A673 (cell line): ENCODE data around the gene FAAP20. TPM values are rescaled to one million over a fixed set of nuclear protein-coding genes. Genes with fewer than 3 reads are reported as not detected.

ENCODE experiments used
- BruUV-seq: library from RNA; stranded (reverse); fragments of 400-500 nt; replicated peaks from 2 replicates; lab custom pipeline; 2021; lab: Mats Ljungman, UMichigan
- CTCF ChIA-PET: fragments of 300-600 bp; sonication (Branson Sonifier 250); formaldehyde crosslinking; loops from one replicate; lab custom pipeline; 2022; ENCODE audit warnings: antibody characterized with exemption; lab: Charles Lee
- POLR2A ChIA-PET: fragments of 300-600 bp; sonication (Branson Sonifier 250); formaldehyde crosslinking; loops from one replicate; lab custom pipeline; 2022; ENCODE audit warnings: antibody characterized with exemption; ENCODE audit not compliant: low non-redundant PET; lab: Charles Lee
- DNase-seq: peaks from one replicate; pipeline ENCODE4 v3.0.0-alpha.2; 2015; ENCODE audit warnings: low spot score
- H3K27ac ChIP-seq: fragments of 200-600 bp; sonication (generic); 2 replicates; pipeline ENCODE4 v1.5.1; 2016; ENCODE audit warnings: mixed run types, low read depth, mild to moderate bottlenecking, mixed read lengths, antibody characterized with exemption, low read length; ENCODE audit not compliant: poor library complexity, severe bottlenecking
- H3K27me3 ChIP-seq: fragments of 200-600 bp; sonication (generic); replicated peaks from 2 replicates; pipeline ENCODE4 v1.6.1; 2017; ENCODE audit warnings: mixed run types, low read depth, mild to moderate bottlenecking, mixed read lengths, antibody characterized with exemption, low read length; ENCODE audit not compliant: insufficient read depth, poor library complexity
- H3K36me3 ChIP-seq: fragments of 200-600 bp; sonication (generic); 2 replicates; pipeline ENCODE4 v1.6.1; 2016; ENCODE audit warnings: mixed run types, mild to moderate bottlenecking, mixed read lengths, antibody characterized with exemption, low read length; ENCODE audit not compliant: insufficient read depth, poor library complexity, severe bottlenecking
- H3K4me1 ChIP-seq: fragments of 200-600 bp; sonication (generic); 2 replicates; pipeline ENCODE4 v1.6.1; 2017; ENCODE audit warnings: mixed run types, mild to moderate bottlenecking, mixed read lengths, antibody characterized with exemption, low read length; ENCODE audit not compliant: insufficient read depth, poor library complexity, severe bottlenecking
- H3K4me3 ChIP-seq: fragments of 200-600 bp; sonication (generic); 2 replicates; pipeline ENCODE4 v1.5.1; 2016; ENCODE audit warnings: low read depth, mixed run types, mild to moderate bottlenecking, mixed read lengths, low read length; ENCODE audit not compliant: poor library complexity, severe bottlenecking
- H3K9me3 ChIP-seq: fragments of 200-600 bp; sonication (generic); 2 replicates; pipeline ENCODE4 v1.6.1; 2016; ENCODE audit warnings: mixed run types, low read depth, mild to moderate bottlenecking, mixed read lengths, antibody characterized with exemption, low read length; ENCODE audit not compliant: poor library complexity, severe bottlenecking
- EZH2 ChIP-seq: fragments of 200-600 bp; sonication (generic); IDR thresholded peaks from 2 replicates; pipeline ENCODE4 v1.6.1; 2017; ENCODE audit warnings: borderline replicate concordance, low read depth, mild to moderate bottlenecking, mixed read lengths, antibody characterized with exemption, low read length; ENCODE audit not compliant: poor library complexity, severe bottlenecking
- intact Hi-C: fragments of 100-400 bp; cut with micrococcal nuclease; formaldehyde crosslinking; loops from one replicate; pipeline ENCODE4 v1.10.0; 2022; ENCODE audit not compliant: unreplicated experiment
- total RNA-seq: library from RNA; stranded (reverse); gene quantifications from 2 replicates; pipeline ENCODE4 v1.2.3, GENCODE V29; 2021
- TF ChIP-seq, protein P1 (sequence below): fragments of 300-800, 200-600 bp; sonication (generic); conservative IDR thresholded peaks from 2 replicates; pipeline ENCODE4 v1.5.1; 2017; ENCODE audit warnings: low read depth, mild to moderate bottlenecking, antibody characterized with exemption, low read length, moderate library complexity, mixed read lengths

Gene FAAP20
- total RNA-seq, 1 experiment from 2014 or later: 114 TPM

GRCh38 chr1:2202843-2203601, 8.4 kb upstream of the FAAP20 start:
- intact Hi-C loops: no loop called here
- CTCF ChIA-PET: no interaction called here
- Histone ChIP-seq H3K4me1 (peaks cover 20% of the 10 kb centered on the region), H3K4me3 (no peak overlapping the region), H3K27ac (no peak overlapping the region), H3K9me3 (no peaks in the 10 kb centered on the region), H3K27me3 (no peaks in the 10 kb centered on the region), H3K36me3 (no peaks in the 10 kb centered on the region)
- TF ChIP-seq, protein P1, sequence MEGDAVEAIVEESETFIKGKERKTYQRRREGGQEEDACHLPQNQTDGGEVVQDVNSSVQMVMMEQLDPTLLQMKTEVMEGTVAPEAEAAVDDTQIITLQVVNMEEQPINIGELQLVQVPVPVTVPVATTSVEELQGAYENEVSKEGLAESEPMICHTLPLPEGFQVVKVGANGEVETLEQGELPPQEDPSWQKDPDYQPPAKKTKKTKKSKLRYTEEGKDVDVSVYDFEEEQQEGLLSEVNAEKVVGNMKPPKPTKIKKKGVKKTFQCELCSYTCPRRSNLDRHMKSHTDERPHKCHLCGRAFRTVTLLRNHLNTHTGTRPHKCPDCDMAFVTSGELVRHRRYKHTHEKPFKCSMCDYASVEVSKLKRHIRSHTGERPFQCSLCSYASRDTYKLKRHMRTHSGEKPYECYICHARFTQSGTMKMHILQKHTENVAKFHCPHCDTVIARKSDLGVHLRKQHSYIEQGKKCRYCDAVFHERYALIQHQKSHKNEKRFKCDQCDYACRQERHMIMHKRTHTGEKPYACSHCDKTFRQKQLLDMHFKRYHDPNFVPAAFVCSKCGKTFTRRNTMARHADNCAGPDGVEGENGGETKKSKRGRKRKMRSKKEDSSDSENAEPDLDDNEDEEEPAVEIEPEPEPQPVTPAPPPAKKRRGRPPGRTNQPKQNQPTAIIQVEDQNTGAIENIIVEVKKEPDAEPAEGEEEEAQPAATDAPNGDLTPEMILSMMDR: no peak
- TF ChIP-seq EZH2: no peak
- no TSS peak for BruUV-seq
- POLR2A ChIA-PET: no interaction called here
- no peak for DNase-seq

GRCh38 chr1:2202008-2202575, 7.5 kb upstream of the FAAP20 start:
- no peak overlapping the region for H3K4me3 ChIP-seq
- BruUV-seq: no TSS peak
- ChIA-PET CTCF (no interaction called here), POLR2A (no interaction called here)
- intact Hi-C loops: no loop called here
- no peaks in the 10 kb centered on the region for H3K27me3 ChIP-seq
- no peak overlapping the region for H3K27ac ChIP-seq
- TF ChIP-seq EZH2: no peak
- TF ChIP-seq, protein P1: no peak
- H3K4me1 ChIP-seq: peaks cover 20% of the 10 kb centered on the region
- DNase-seq: no peak
- no peaks in the 10 kb centered on the region for H3K9me3 ChIP-seq
- H3K36me3 ChIP-seq: no peaks in the 10 kb centered on the region

DNA sequence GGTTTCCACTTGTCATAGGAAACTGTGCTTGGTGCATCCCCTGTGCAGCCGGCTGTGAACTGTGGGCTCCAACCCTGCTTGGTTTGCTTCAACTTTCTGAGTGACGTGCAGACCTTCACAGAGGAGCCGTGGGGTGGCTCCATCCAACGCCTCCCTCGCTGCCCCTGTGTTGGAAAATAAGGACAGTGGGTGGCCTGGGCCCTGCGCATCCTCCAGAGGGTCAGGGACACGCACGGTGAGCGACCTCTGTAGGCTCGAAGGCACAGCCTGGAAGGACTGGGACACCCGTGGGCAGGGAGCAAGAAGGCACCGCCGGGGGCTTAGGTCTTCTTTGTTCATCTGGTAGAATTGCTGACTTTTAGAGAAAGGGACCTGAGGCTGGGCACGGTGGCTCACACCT, 6.5 kb upstream of the FAAP20 start:
- no peak for TF ChIP-seq EZH2
- TF ChIP-seq, protein P1: no peak
- intact Hi-C loops: no loop called here
- DNase-seq: no peak
- no peaks in the 10 kb centered on the region for H3K27me3 ChIP-seq
- H3K27ac ChIP-seq: no peak overlapping the region
- BruUV-seq: no TSS peak
- H3K4me3 ChIP-seq: no peak overlapping the region
- H3K9me3 ChIP-seq: no peaks in the 10 kb centered on the region
- H3K36me3 ChIP-seq: no peaks in the 10 kb centered on the region
- H3K4me1 ChIP-seq: peaks cover 20% of the 10 kb centered on the region
- POLR2A ChIA-PET: no interaction called here
- CTCF ChIA-PET: no interaction called here
